WTC11 (cell line): Measurements from ENCODE around the gene JAKMIP1. TPM values are rescaled to one million over a fixed set of nuclear protein-coding genes. Genes with fewer than 3 reads are reported as not detected.

Experiments used
- ATAC-seq: fragments of 200-7000 bp; cut with Tn5 transposase; 2 replicates; pipeline ENCODE4 v1.10.0; 2021; ENCODE audit warnings: mild to moderate bottlenecking, moderate library complexity
- CTCF ChIA-PET: fragments of 300-600 bp; sonication (Branson Sonifier 250); formaldehyde crosslinking; loops from one replicate; lab custom pipeline; 2021; ENCODE audit warnings: antibody characterized with exemption; lab: Charles Lee
- POLR2A ChIA-PET: fragments of 350-600 bp; sonication (Branson Sonifier 250); formaldehyde crosslinking; loops from one replicate; lab custom pipeline; 2021; ENCODE audit warnings: antibody characterized with exemption; lab: Charles Lee
- DNase-seq: peaks from one replicate; pipeline ENCODE4 v3.0.0; 2021; ENCODE audit warnings: low spot score
- H3K27ac Mint-ChIP-seq: 2 replicates; pipeline ENCODE4 v1.8.0; 2021; ENCODE audit warnings: mixed read lengths
- H3K27me3 Mint-ChIP-seq: 2 replicates; pipeline ENCODE4 v1.8.0; 2021; ENCODE audit warnings: low read depth, mild to moderate bottlenecking, moderate library complexity, mixed read lengths
- H3K36me3 Mint-ChIP-seq: 2 replicates; pipeline ENCODE4 v1.8.0; 2021; ENCODE audit warnings: mixed read lengths
- H3K4me1 Mint-ChIP-seq: 2 replicates; pipeline ENCODE4 v1.8.0; 2022; ENCODE audit warnings: mixed read lengths
- H3K4me3 Mint-ChIP-seq: 2 replicates; pipeline ENCODE4 v1.8.0; 2021; ENCODE audit warnings: mild to moderate bottlenecking, moderate library complexity, mixed read lengths
- H3K9me3 Mint-ChIP-seq: 2 replicates; pipeline ENCODE4 v1.8.0; 2021; ENCODE audit warnings: mixed read lengths
- HMGXB4 ChIP-seq: sonication (generic); formaldehyde crosslinking; IDR thresholded peaks from 2 replicates; pipeline ENCODE4 v1.8.1; 2023; ENCODE audit warnings: mild to moderate bottlenecking, moderate library complexity, missing genetic modification reagents
- JUN ChIP-seq: sonication (generic); formaldehyde crosslinking; IDR thresholded peaks from 2 replicates; pipeline ENCODE4 v1.8.0; 2023; ENCODE audit warnings: mild to moderate bottlenecking, missing genetic modification reagents
- NR2C2 ChIP-seq: sonication (generic); formaldehyde crosslinking; IDR thresholded peaks from 2 replicates; pipeline ENCODE4 v1.8.0; 2022; ENCODE audit warnings: mild to moderate bottlenecking, missing genetic modification reagents
- RELA ChIP-seq: sonication (generic); formaldehyde crosslinking; IDR thresholded peaks from 2 replicates; pipeline ENCODE4 v1.8.1; 2022; ENCODE audit warnings: missing genetic modification reagents, mild to moderate bottlenecking, borderline replicate concordance
- STAT6 ChIP-seq: sonication (generic); formaldehyde crosslinking; conservative IDR thresholded peaks from 2 replicates; pipeline ENCODE4 v1.8.1; 2023; ENCODE audit warnings: mild to moderate bottlenecking, low read depth, missing genetic modification reagents, moderate library complexity
- TEAD1 ChIP-seq: sonication (generic); formaldehyde crosslinking; IDR thresholded peaks from 2 replicates; pipeline ENCODE4 v1.8.0; 2022; ENCODE audit warnings: mild to moderate bottlenecking, missing genetic modification reagents
- USF1 ChIP-seq: sonication (generic); formaldehyde crosslinking; IDR thresholded peaks from 2 replicates; pipeline ENCODE4 v1.8.0; 2022; ENCODE audit warnings: mild to moderate bottlenecking, missing genetic modification reagents
- ZNF121 ChIP-seq: sonication (generic); formaldehyde crosslinking; IDR thresholded peaks from 2 replicates; pipeline ENCODE4 v1.8.0; 2023; ENCODE audit warnings: missing genetic modification reagents
- ZNF232 ChIP-seq: sonication (generic); formaldehyde crosslinking; IDR thresholded peaks from 2 replicates; pipeline ENCODE4 v1.8.0; 2022; ENCODE audit warnings: mild to moderate bottlenecking, missing genetic modification reagents
- ZNF512 ChIP-seq: sonication (generic); formaldehyde crosslinking; IDR thresholded peaks from 2 replicates; pipeline ENCODE4 v1.8.1; 2022; ENCODE audit warnings: missing genetic modification reagents, borderline replicate concordance
- ZNF532 ChIP-seq: fragments of 250-450 bp; sonication (Bioruptor Pico); IDR thresholded peaks from 2 replicates; pipeline ENCODE4 v1.9.0; 2021; ENCODE audit warnings: mild to moderate bottlenecking, borderline replicate concordance
- total RNA-seq: library from RNA; stranded (reverse); gene quantifications from 3 replicates; pipeline ENCODE4 v1.2.3, GENCODE V29; 2021

Gene JAKMIP1
- total RNA-seq, 1 experiment from 2014 or later: 4.0 TPM

GRCh38 chr4:6079965-6080364 lies 120.4 kb downstream of the JAKMIP1 start:
- H3K36me3 Mint-ChIP-seq: peaks cover 6% of the 10 kb centered on the region

GRCh38 chr4:6078560-6078959 lies 121.8 kb downstream of the JAKMIP1 start:
- H3K36me3 Mint-ChIP-seq: no peaks in the 10 kb centered on the region
- H3K27ac Mint-ChIP-seq: no peak overlapping the region
- ChIA-PET CTCF (interaction anchor here (0.6 to 2.8 kb wide), 8 partner anchors 10 to 249 kb away, joined by 3 to 12 read pairs (median 4); no protein-coding TSS in a partner anchor), POLR2A (interaction anchor here (0.6 kb wide), 1 partner anchor 296 kb away, joined by 4 read pairs; no protein-coding TSS in a partner anchor)
- no peaks in the 10 kb centered on the region for H3K4me1 Mint-ChIP-seq
- no peak for DNase-seq
- no peaks in the 10 kb centered on the region for H3K9me3 Mint-ChIP-seq
- no peak overlapping the region for H3K4me3 Mint-ChIP-seq
- H3K27me3 Mint-ChIP-seq: no peaks in the 10 kb centered on the region
- no peak for ATAC-seq
- TF ChIP-seq ZNF232 (CRISPR knock-in tag): no peak
- TF ChIP-seq ZNF512: no peak
- TF ChIP-seq USF1: no peak
- TF ChIP-seq ZNF532: no peak
- TF ChIP-seq STAT6: no peak
- TF ChIP-seq ZNF121 (CRISPR knock-in tag): no peak
- no peak for TF ChIP-seq HMGXB4 (CRISPR knock-in tag)
- TF ChIP-seq JUN (CRISPR knock-in tag): no peak

More at GRCh38 chr4:6079965-6080364, 120.4 kb downstream of the JAKMIP1 start:
- Mint-ChIP-seq H3K27me3 (no peaks in the 10 kb centered on the region), H3K4me1 (no peaks in the 10 kb centered on the region), H3K27ac (no peak overlapping the region; the same call in 1 of the 2 replicates), H3K9me3 (peaks cover 6% of the 10 kb centered on the region), H3K4me3 (no peak overlapping the region)
- DNase-seq: no peak
- TF ChIP-seq ZNF121 (CRISPR knock-in tag): no peak
- TF ChIP-seq NR2C2 (CRISPR knock-in tag): no peak
- no peak for TF ChIP-seq TEAD1 (CRISPR knock-in tag)
- TF ChIP-seq RELA (CRISPR knock-in tag): no peak
- ChIA-PET CTCF (interaction anchor here (1.0 to 2.2 kb wide), 2 partner anchors 171 to 252 kb away, joined by 3 to 5 read pairs; no protein-coding TSS in a partner anchor), POLR2A (no interaction called here)
- ATAC-seq: no peak
